GM12874 (cell line): ENCODE data around the gene EID2B.

Experiments used
- TF ChIP-seq, protein P1 (sequence below): IDR thresholded peaks from 2 replicates; pipeline ENCODE4 v1.5.1; 2011; ENCODE audit warnings: low read depth, mild to moderate bottlenecking, control low read depth, low read length, moderate library complexity; ENCODE audit not compliant: insufficient read depth

Gene EID2B

DNA sequence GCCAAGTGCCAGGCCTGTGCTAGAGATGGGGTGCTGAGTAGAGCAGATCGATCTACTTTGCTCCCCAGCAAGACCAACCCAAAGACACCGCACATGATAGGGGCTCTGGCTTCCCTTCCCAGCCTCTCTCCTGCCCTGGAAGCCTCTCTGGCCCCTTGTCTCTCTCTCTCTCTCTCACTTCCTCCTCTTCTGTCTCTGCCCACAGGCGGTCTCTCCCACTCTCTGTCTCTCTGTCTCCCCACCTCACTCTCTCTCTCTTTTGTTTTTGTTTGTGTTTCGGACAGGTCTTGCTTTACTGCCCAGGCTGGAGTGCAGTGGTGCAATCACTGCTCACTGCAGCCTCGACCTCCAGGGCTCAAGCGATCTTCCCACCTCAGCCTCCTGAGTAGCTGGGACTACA is 16.4 kb downstream of the EID2B start:
- TF ChIP-seq, protein P1, sequence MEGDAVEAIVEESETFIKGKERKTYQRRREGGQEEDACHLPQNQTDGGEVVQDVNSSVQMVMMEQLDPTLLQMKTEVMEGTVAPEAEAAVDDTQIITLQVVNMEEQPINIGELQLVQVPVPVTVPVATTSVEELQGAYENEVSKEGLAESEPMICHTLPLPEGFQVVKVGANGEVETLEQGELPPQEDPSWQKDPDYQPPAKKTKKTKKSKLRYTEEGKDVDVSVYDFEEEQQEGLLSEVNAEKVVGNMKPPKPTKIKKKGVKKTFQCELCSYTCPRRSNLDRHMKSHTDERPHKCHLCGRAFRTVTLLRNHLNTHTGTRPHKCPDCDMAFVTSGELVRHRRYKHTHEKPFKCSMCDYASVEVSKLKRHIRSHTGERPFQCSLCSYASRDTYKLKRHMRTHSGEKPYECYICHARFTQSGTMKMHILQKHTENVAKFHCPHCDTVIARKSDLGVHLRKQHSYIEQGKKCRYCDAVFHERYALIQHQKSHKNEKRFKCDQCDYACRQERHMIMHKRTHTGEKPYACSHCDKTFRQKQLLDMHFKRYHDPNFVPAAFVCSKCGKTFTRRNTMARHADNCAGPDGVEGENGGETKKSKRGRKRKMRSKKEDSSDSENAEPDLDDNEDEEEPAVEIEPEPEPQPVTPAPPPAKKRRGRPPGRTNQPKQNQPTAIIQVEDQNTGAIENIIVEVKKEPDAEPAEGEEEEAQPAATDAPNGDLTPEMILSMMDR: no peak

DNA sequence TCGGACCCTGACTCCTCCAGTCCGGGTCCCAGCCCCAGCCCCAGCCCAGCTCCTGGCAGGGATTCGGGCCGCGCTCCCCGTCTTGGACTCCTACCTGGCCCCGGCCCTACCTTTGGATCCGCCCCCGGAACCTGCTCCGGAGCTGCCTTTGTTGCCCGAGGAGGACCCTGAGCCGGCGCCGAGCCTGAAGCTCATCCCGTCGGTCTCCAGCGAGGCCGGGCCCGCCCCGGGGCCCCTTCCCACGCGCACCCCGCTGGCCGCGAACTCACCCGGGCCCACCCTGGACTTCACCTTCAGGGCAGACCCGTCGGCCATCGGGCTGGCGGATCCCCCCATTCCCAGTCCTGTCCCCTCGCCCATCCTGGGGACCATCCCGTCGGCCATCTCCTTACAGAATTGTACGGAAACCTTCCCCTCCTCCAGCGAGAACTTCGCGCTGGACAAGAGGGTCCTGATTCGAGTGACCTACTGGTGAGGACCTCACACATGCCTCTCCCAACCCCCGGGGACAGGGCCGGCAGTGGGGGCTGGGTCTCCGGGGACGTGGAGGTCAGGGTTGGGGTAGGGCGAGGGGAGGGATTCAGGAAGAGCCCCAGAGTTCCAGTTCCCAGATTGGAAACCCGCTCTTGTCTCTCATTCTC is 17.0 kb downstream of the EID2B start:
- TF ChIP-seq, protein P1: no peak

DNA sequence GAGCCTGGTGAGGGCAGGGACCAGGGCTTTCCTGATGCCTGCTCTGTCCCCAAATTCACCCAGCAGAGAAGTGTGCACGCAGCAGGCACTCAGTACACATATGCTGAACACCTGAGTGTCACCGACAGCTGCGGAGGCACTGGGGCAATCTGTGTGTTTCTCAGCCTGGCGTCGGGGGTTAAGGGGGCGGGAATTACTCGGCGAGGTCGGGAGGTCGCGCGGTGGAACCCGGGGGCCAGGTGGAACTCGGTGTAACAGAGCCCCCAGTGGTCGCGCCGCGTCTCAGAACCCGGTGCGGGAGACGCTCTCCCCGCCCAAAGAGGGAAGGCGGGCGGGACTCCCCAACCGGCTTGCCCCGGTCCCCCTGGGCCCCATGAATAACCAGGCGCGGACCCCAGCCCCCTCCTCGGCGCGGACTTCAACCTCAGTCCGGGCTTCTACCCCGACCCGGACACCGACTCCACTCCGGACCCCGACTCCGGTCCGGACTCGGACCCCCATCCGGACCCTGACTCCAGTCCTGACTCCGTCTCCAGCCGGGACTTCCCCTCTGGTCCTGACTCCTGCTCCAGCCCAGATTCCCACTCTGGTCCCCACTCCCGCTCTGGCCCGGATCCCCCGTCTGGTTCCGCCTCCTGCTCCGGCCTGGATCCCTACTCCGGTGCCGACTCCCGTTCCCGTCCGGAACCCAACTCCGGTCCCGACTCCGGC is 17.7 kb downstream of the EID2B start, which contains the start of gene SELENOV:
Gene SELENOV, plus strand, starts transcription at position 300 of the 711 bp plus-strand sequence. Its CDS starts 74 bp downstream, at position 374.
- TF ChIP-seq, protein P1: no peak

DNA sequence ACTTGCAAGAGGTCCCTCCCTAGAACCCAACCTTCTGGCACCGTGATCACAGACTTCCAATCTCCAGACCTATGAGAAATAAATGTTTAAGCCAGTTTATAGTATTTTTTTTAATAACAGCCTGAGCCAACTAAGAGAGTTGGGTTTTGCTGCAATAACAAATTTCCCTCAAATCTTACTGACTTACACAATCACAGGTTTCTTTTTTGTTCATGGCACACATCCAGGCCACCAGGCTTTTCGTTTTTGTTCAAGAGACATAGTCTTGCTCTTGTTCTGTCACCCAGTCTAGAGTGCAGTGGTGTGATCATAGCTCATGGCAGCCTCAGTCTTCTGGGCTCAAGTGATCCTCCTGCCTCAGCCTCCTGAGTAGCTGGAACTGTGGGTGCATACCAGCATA is 19.7 kb downstream of the EID2B start:
- TF ChIP-seq, protein P1: no peak

DNA sequence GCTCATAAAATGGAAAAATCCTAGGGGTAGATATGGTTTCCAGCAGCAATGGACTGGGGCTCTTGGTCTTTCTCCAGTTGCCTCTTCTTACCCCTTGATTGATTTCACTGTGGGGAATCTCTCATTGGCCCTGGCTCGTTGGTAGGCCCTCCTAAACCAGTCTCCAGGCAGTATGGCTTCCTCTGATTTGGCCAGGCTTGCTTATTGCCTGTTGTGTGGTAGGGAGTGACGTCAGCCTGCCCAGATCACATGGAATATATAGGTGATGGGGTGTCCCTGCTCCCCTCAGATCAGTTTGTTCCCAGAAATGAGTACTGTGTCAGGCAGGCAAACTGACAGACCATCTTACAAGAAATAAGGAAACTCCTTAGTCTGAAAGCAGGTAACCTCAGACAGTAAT is 23.4 kb downstream of the EID2B start:
- TF ChIP-seq, protein P1: no peak

DNA sequence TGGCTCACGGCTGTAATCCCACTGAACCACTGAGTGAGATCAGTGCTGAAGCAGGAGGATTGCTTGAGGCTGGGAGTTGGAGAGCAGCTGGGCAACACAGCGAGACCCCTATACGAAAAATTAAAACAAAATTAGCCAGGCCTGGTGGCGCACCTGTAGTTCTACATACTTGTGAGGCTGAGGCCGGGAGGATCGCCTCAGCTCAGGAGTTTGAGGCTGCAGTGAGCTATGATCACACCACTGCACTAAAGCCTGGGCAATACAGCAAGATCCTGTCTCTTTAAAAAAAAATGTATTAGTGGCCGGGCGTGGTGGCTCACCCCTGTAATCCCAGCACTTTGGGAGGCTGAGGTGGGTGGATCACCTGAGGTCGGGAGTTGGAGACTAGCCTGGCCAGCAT is 24.0 kb downstream of the EID2B start:
- TF ChIP-seq, protein P1: no peak

DNA sequence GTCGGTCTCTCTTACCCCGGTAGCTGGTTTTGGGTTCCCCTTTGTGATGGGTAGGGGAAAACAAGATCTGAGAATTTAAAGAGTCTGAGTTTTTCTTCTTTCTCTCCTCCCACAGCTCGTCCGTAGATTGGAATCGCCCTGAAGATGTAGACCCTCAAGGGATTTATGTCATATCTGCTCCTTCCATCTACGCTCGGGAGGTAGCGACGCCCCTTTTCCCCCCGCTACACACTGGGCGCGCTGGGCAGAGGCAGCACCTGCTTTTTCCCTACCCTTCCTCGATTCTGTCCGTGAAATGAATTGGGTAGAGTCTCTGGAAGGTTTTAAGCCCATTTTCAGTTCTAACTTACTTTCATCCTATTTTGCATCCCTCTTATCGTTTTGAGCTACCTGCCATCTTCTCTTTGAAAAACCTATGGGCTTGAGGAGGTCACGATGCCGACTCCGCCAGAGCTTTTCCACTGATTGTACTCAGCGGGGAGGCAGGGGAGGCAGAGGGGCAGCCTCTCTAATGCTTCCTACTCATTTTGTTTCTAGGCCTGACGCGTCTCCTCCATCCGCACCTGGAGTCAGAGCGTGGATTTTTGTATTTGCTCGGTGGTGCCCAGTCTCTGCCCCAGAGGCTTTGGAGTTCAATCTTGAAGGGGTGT is 24.8 kb downstream of the EID2B start:
- TF ChIP-seq, protein P1: no peak
